HEK293 (cell line): ENCODE results near the gene GABBR2.

Experiments
- CTCF ChIA-PET: fragments of 350-600 bp; formaldehyde crosslinking; extraction: SDS; loops from one replicate; lab custom pipeline; 2021; ENCODE audit warnings: antibody characterized with exemption; lab: Yijun Ruan, JAX
- POLR2A ChIA-PET: fragments of 300-600 bp; formaldehyde crosslinking; extraction: SDS; loops from one replicate; lab custom pipeline; 2020; ENCODE audit warnings: antibody characterized with exemption, inconsistent platforms; lab: Yijun Ruan, JAX
- H3K27ac ChIP-seq: fragments of 200-500 bp; sonication (Bioruptor generic); 2 replicates; pipeline ENCODE4 v1.5.1; 2014; ENCODE audit warnings: low read depth, low read length, control low read depth, inconsistent platforms; ENCODE audit errors: extremely low read depth
- H3K36me3 ChIP-seq, 2 experiments: fragments of 200-500 bp in 1 of 2; sonication (Bioruptor generic) in 1 of 2; 1 replicate in 1 of 2; 2 replicates in 1 of 2; pipeline ENCODE4 v1.5.1; 2014 to 2017; ENCODE audit warnings: inconsistent platforms in 2 of 2, low read length in 2 of 2; ENCODE audit not compliant: control insufficient read depth in 2 of 2, insufficient read depth in 1 of 2
- H3K4me1 ChIP-seq: fragments of 200-500 bp; sonication (Bioruptor generic); 2 replicates; pipeline ENCODE4 v1.5.1; 2014; ENCODE audit warnings: mild to moderate bottlenecking, low read length, inconsistent platforms; ENCODE audit not compliant: control insufficient read depth, insufficient read depth
- H3K4me3 ChIP-seq: 2 replicates; pipeline ENCODE4 v1.5.1; 2011; ENCODE audit warnings: low read depth, mild to moderate bottlenecking, control low read depth, low read length, moderate library complexity
- H3K9me3 ChIP-seq: fragments of 200-500 bp; sonication (Bioruptor generic); 2 replicates; pipeline ENCODE4 v1.5.1; 2014; ENCODE audit warnings: low read depth, low read length, inconsistent platforms; ENCODE audit not compliant: control insufficient read depth, insufficient read depth
- BCL11A ChIP-seq: fragments of 450-650 bp; formaldehyde crosslinking; IDR thresholded peaks from 2 replicates; pipeline ENCODE4 v1.5.1; 2016; ENCODE audit warnings: low read depth, missing biosample characterization, missing genetic modification characterization
- KLF10 ChIP-seq: fragments of 450-650 bp; IDR thresholded peaks from 2 replicates; pipeline ENCODE4 v1.5.1; 2018; ENCODE audit warnings: missing biosample characterization, mild to moderate bottlenecking, missing genetic modification characterization
- KLF7 ChIP-seq: fragments of 450-650 bp; formaldehyde crosslinking; IDR thresholded peaks from 2 replicates; pipeline ENCODE4 v1.5.1; 2016; ENCODE audit warnings: missing biosample characterization, missing genetic modification characterization, borderline replicate concordance
- MZF1 ChIP-seq: fragments of 450-650 bp; formaldehyde crosslinking; IDR thresholded peaks from 2 replicates; pipeline ENCODE4 v1.5.1; 2017; ENCODE audit warnings: missing biosample characterization, missing genetic modification characterization, borderline replicate concordance
- PRDM1 ChIP-seq: fragments of 450-650 bp; formaldehyde crosslinking; IDR thresholded peaks from 2 replicates; pipeline ENCODE4; 2016; ENCODE audit warnings: missing biosample characterization, missing genetic modification characterization
- PRDM2 ChIP-seq: fragments of 450-650 bp; formaldehyde crosslinking; IDR thresholded peaks from 2 replicates; pipeline ENCODE4 v1.5.1; 2016; ENCODE audit warnings: missing biosample characterization, missing genetic modification characterization, borderline replicate concordance
- REPIN1 ChIP-seq: fragments of 450-650 bp; formaldehyde crosslinking; IDR thresholded peaks from 2 replicates; pipeline ENCODE4 v1.5.1; 2017; ENCODE audit warnings: missing biosample characterization, missing genetic modification characterization, low read depth
- REST ChIP-seq: fragments of 450-650 bp; formaldehyde crosslinking; IDR thresholded peaks from 2 replicates; pipeline ENCODE4 v1.5.1; 2016; ENCODE audit warnings: missing biosample characterization, missing genetic modification characterization
- SETDB1 ChIP-seq: IDR thresholded peaks from one replicate; pipeline ENCODE4 v1.6.1; 2017; ENCODE audit warnings: mild to moderate bottlenecking, low read length, moderate library complexity, mixed read lengths; ENCODE audit not compliant: insufficient read length
- WT1 ChIP-seq: fragments of 450-650 bp; formaldehyde crosslinking; IDR thresholded peaks from 2 replicates; pipeline ENCODE4 v1.5.1; 2016; ENCODE audit warnings: missing biosample characterization, missing genetic modification characterization
- ZBTB17 ChIP-seq: fragments of 450-650 bp; formaldehyde crosslinking; IDR thresholded peaks from 2 replicates; pipeline ENCODE4 v1.5.1; 2016; ENCODE audit warnings: missing biosample characterization, missing genetic modification characterization
- ZNF112 ChIP-seq: fragments of 450-650 bp; formaldehyde crosslinking; IDR thresholded peaks from 2 replicates; pipeline ENCODE4 v1.5.0; 2017; ENCODE audit warnings: missing biosample characterization, missing genetic modification characterization
- ZNF2 ChIP-seq: fragments of 450-650 bp; formaldehyde crosslinking; IDR thresholded peaks from 2 replicates; pipeline ENCODE4 v1.5.1; 2016; ENCODE audit warnings: missing biosample characterization, missing genetic modification characterization
- ZNF23 ChIP-seq: fragments of 450-650 bp; formaldehyde crosslinking; IDR thresholded peaks from 2 replicates; pipeline ENCODE4 v1.5.1; 2016; ENCODE audit warnings: missing biosample characterization, missing genetic modification characterization, borderline replicate concordance
- ZNF324 ChIP-seq: fragments of 450-650 bp; formaldehyde crosslinking; IDR thresholded peaks from 2 replicates; pipeline ENCODE4 v1.5.1; 2016; ENCODE audit warnings: missing biosample characterization, missing genetic modification characterization
- ZNF335 ChIP-seq: fragments of 450-650 bp; formaldehyde crosslinking; conservative IDR thresholded peaks from 2 replicates; pipeline ENCODE4 v1.5.1; 2016; ENCODE audit warnings: missing biosample characterization, missing genetic modification characterization
- ZNF544 ChIP-seq: fragments of 450-650 bp; formaldehyde crosslinking; IDR thresholded peaks from 2 replicates; pipeline ENCODE4 v1.5.0; 2017; ENCODE audit warnings: missing biosample characterization, missing genetic modification characterization
- ZNF624 ChIP-seq: fragments of 450-650 bp; formaldehyde crosslinking; IDR thresholded peaks from 2 replicates; pipeline ENCODE4 v1.5.1; 2017; ENCODE audit warnings: missing biosample characterization, missing genetic modification characterization
- ZNF677 ChIP-seq: fragments of 450-650 bp; IDR thresholded peaks from 2 replicates; pipeline ENCODE4 v1.5.0; 2018; ENCODE audit warnings: missing biosample characterization, mild to moderate bottlenecking, missing genetic modification characterization, moderate library complexity
- ZNF791 ChIP-seq: fragments of 450-650 bp; formaldehyde crosslinking; IDR thresholded peaks from 2 replicates; pipeline ENCODE4 v1.5.1; 2016; ENCODE audit warnings: missing biosample characterization, missing genetic modification characterization
- TF ChIP-seq, protein P1 (sequence below): fragments of 450-650 bp; formaldehyde crosslinking; IDR thresholded peaks from 2 replicates; pipeline ENCODE4 v1.5.1; 2017; ENCODE audit warnings: missing biosample characterization, missing genetic modification characterization

The GABBR2 gene

GRCh38 chr9:98449871-98450270, 258.9 kb downstream of the GABBR2 start:
- no peak for TF ChIP-seq ZBTB17 (tag by site-specific recombination)
- no peaks in the 10 kb centered on the region for H3K9me3 ChIP-seq
- ChIA-PET CTCF (interaction anchor here (0.6 kb wide), 1 partner anchor 240 kb away, joined by 3 read pairs; no protein-coding TSS in a partner anchor), POLR2A (no interaction called here)
- no peaks in the 10 kb centered on the region for H3K36me3 ChIP-seq
- H3K4me1 ChIP-seq: no peaks in the 10 kb centered on the region
- no peak overlapping the region for H3K4me3 ChIP-seq
- H3K27ac ChIP-seq: no peak overlapping the region

- H3K36me3 ChIP-seq: no peaks in the 10 kb centered on the region
- no peak overlapping the region for H3K4me3 ChIP-seq
- no peak overlapping the region for H3K27ac ChIP-seq
- TF ChIP-seq ZNF2 (no peak), ZNF544 (no peak), BCL11A (no peak), ZNF791 (tag by site-specific recombination) (no peak), SETDB1 (no peak), ZNF335 (no peak), PRDM2 (tag by site-specific recombination) (no peak), REPIN1 (no peak), REST (no peak), MZF1 (no peak), KLF10 (tag by site-specific recombination) (no peak), ZNF23 (tag by site-specific recombination) (no peak), WT1 (tag by site-specific recombination) (no peak), ZNF624 (no peak), KLF7 (tag by site-specific recombination) (no peak), ZNF324 (no peak), PRDM1 (tag by site-specific recombination) (no peak), ZNF112 (no peak), ZNF677 (tag by site-specific recombination) (no peak)
- TF ChIP-seq, protein P1, sequence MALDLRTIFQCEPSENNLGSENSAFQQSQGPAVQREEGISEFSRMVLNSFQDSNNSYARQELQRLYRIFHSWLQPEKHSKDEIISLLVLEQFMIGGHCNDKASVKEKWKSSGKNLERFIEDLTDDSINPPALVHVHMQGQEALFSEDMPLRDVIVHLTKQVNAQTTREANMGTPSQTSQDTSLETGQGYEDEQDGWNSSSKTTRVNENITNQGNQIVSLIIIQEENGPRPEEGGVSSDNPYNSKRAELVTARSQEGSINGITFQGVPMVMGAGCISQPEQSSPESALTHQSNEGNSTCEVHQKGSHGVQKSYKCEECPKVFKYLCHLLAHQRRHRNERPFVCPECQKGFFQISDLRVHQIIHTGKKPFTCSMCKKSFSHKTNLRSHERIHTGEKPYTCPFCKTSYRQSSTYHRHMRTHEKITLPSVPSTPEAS (tag by site-specific recombination): no peak
- ChIA-PET CTCF (no interaction called here), POLR2A (no interaction called here)
- H3K4me1 ChIP-seq: no peaks in the 10 kb centered on the region
- H3K9me3 ChIP-seq: no peaks in the 10 kb centered on the region
These were observed 263.2 kb downstream of the GABBR2 start for GRCh38 chr9:98445576-98445975.
